ENCODE results near the gene CORO2A. TPM values are rescaled to one million over a fixed set of nuclear protein-coding genes. Genes with fewer than 3 reads are reported as not detected.

The CORO2A gene
- total and polyA plus RNA-seq, 2 of the 8 experiments (the other 6 are each of a cell fraction or from before 2014, with no cell fraction given) = 13.7 to 27.9 TPM

- H4K5ac ChIP-seq (ENCODE audit: insufficient read length, low read depth, low read length) = no peak overlapping the region
- H4K8ac ChIP-seq (ENCODE audit: extremely low read depth, insufficient read depth, low read length) = no peak overlapping the region
- DNase-seq (ENCODE audit: low read depth in 1 of 2, low spot score in 2 of 2) (no peak), FAIRE-seq (no peak)
- H3K4me3 ChIP-seq (ENCODE audit: extremely low read depth in 1 of 4, insufficient read depth in 2 of 4, low read depth in 3 of 4, low read length in 4 of 4) = no peak overlapping the region
- peaks cover 0 to 5% (median 3%) of the 10 kb centered on the region in 4 experiments; a peak in 4 of 7 replicates for H3K4me1 ChIP-seq (replicated peaks in 1 of 4; ENCODE audit: control insufficient read depth in 3 of 4, insufficient read depth in 4 of 4, low read length in 3 of 4)
- no peak overlapping the region for H2BK12ac ChIP-seq (ENCODE audit: low read depth, low read length)
- H3K18ac ChIP-seq (ENCODE audit: extremely low read depth, low read length) = no peak overlapping the region
- H4K91ac ChIP-seq (replicated peaks; ENCODE audit: insufficient read length, low read length) = no peak overlapping the region
- H3K4me2 ChIP-seq (ENCODE audit: insufficient read depth in 1 of 2, low read depth in 2 of 2, low read length in 2 of 2) = 0 out of 4 replicates have a peak overlapping the region, but pooled peaks of 1 of the 2 experiments have one; percentile 39
- H3K23ac ChIP-seq (ENCODE audit: insufficient read length) = no peak overlapping the region
- CTCF ChIA-PET (ENCODE audit: partially characterized antibody) = interaction anchor here (0.6 to 1.3 kb wide), 4 partner anchors 12 to 308 kb away, joined by 3 to 4 read pairs (median 3); partner anchors contain the start of gene TRIM14
- no peaks in the 10 kb centered on the region for H3K23me2 ChIP-seq (ENCODE audit: low read depth, low read length)
- no peak overlapping the region for H3K14ac ChIP-seq (ENCODE audit: insufficient read length)
- peaks cover 1 to 2% of the 10 kb centered on the region in 2 experiments for H4K20me1 ChIP-seq (replicated peaks in 1 of 2; ENCODE audit: control insufficient read depth in 1 of 2, insufficient read depth in 2 of 2, low read length in 2 of 2)
- H3K79me1 ChIP-seq (ENCODE audit: low read depth, low read length) = no peaks in the 10 kb centered on the region
- H3K79me2 ChIP-seq (ENCODE audit: control insufficient read depth in 1 of 2, insufficient read depth in 2 of 2, low read length in 2 of 2) = no peaks in the 10 kb centered on the region
- H2BK20ac ChIP-seq (ENCODE audit: low read length) = no peak overlapping the region
- 38% methylated on average over 3 of the region's 6 CpGs; no CpG with 5 or more reads in 1 of the 2 experiments for WGBS, 2 experiments (ENCODE audit: extremely low coverage in 1 of 2, insufficient coverage in 1 of 2, insufficient read length in 1 of 2, insufficient replicate concordance in 2 of 2, low coverage in 1 of 2, low lambda C conversion rate in 2 of 2, missing lambda C conversion rate in 1 of 2)
- no peak overlapping the region for H2BK120ac ChIP-seq (replicated peaks; ENCODE audit: low read depth, low read length)
- no peaks in the 10 kb centered on the region for H3K27me3 ChIP-seq (replicated peaks in 1 of 4; ENCODE audit: control insufficient read depth in 3 of 4, extremely low read depth in 1 of 4, insufficient read depth in 3 of 4, low read length in 3 of 4)
- no peak overlapping the region for H3K9ac ChIP-seq (replicated peaks in 1 of 4; ENCODE audit: extremely low read depth in 1 of 4, low read depth in 3 of 4, low read length in 3 of 4)
- no peak for TF ChIP-seq CTCF (IDR thresholded peaks at IDR 0.05; ENCODE audit: control extremely low read depth in 1 of 3, insufficient read depth in 1 of 3, low read depth in 1 of 3, low read length in 3 of 3)
- no peak for TF ChIP-seq SAP30 (IDR thresholded peaks at IDR 0.05; ENCODE audit: insufficient read depth, insufficient replicate concordance, low read length)
- TF ChIP-seq RXRA (IDR thresholded peaks at IDR 0.05; ENCODE audit: insufficient read depth, low read depth, low read length) = no peak
- no peak for TF ChIP-seq KDM5A (IDR thresholded peaks at IDR 0.05; ENCODE audit: low read length)
- no peak for TF ChIP-seq JUND (IDR thresholded peaks at IDR 0.05; ENCODE audit: low read length)
- no peak for TF ChIP-seq SP2 (IDR thresholded peaks at IDR 0.05; ENCODE audit: low read length)
- no peak for TF ChIP-seq JUN (IDR thresholded peaks at IDR 0.05; ENCODE audit: low read depth, low read length)
- no peak for TF ChIP-seq ATF3 (IDR thresholded peaks at IDR 0.05; ENCODE audit: insufficient read depth, low read depth, low read length)
- no peak for TF ChIP-seq CHD2 (IDR thresholded peaks at IDR 0.05; ENCODE audit: low read length)
- TF ChIP-seq BACH1 (IDR thresholded peaks at IDR 0.05; ENCODE audit: low read length) = no peak
- TF ChIP-seq NANOG (IDR thresholded peaks at IDR 0.05; ENCODE audit: insufficient read depth, low read depth, low read length, poor library complexity, severe bottlenecking) = no peak
- no peak overlapping the region for H3K4ac ChIP-seq (replicated peaks; ENCODE audit: insufficient read length, low read depth, low read length)
- H2AK5ac ChIP-seq (ENCODE audit: low read depth, low read length) = no peak overlapping the region
- POLR2A ChIA-PET (ENCODE audit: partially characterized antibody) = interaction anchor here (1.1 to 1.3 kb wide), 3 partner anchors 9 to 17 kb away, joined by 3 to 7 read pairs (median 4); partner anchors contain the start of gene TRIM14
- H3K36me3 ChIP-seq (ENCODE audit: control insufficient read depth in 2 of 4, insufficient read depth in 4 of 4, low read length in 3 of 4) = peaks cover 0 to 3% (median 0%) of the 10 kb centered on the region in 4 experiments; a peak in 1 of 8 replicates
- H2AFZ ChIP-seq (ENCODE audit: low read length) = no peak overlapping the region
- no peak overlapping the region for H3K56ac ChIP-seq (replicated peaks; ENCODE audit: insufficient read length, low read depth, low read length)
- H2BK5ac ChIP-seq (ENCODE audit: low read depth, low read length) = no peak overlapping the region
- H3K27ac ChIP-seq (ENCODE audit: low read depth, low read length) = no peak overlapping the region
- H3K9me3 ChIP-seq (ENCODE audit: insufficient read depth in 2 of 2, low read depth in 1 of 2, low read length in 1 of 2) = no peaks in the 10 kb centered on the region
- no peak overlapping the region for H2BK15ac ChIP-seq (ENCODE audit: low read length)
These were observed 90.6 kb downstream of the CORO2A start for GRCh38 chr9:98101868-98102273.
